ENCODE data around the gene TPD52L2.
"Not testable (repeated sequence)": the region's sequence is repeated elsewhere in the genome, so short reads cannot be mapped to it uniquely, and the experiment has no call there.

DNA sequence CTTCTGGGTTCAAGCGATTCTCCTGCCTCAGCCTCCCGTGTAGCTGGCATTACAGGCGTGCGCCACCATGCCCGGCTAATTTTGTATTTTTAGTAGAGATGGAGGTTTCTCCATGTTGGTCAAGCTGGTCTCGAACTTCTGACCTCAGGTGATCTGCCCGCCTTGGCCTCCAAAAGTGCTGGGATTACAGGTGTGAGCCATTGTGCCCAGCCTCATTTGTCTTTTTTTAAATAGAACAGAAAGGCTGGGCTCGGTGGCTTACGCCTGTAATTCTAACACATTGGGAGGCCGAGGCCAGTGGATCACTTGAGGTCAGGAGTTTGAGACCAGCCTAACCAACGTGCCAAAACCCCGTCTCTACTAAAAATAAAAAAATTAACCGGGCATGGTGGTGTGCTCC, 2.0 kb downstream of the TPD52L2 start:
- not testable (repeated sequence) for TF ChIP-seq CTCF (conservative IDR thresholded peaks at IDR 0.05); EZH2 (IDR thresholded peaks at IDR 0.05; ENCODE audit: low read depth)
